Lung (tissue), 12 donors: ENCODE data around the gene C1orf167. TPM values are rescaled to one million over a fixed set of nuclear protein-coding genes. Genes with fewer than 3 reads are reported as not detected.
A peak's percentile ranks its signal among the peaks of the same experiment; 100 is the strongest.

ENCODE experiments used
- ATAC-seq: fragments of 200-7000 bp; cut with Tn5 transposase; one replicate; pipeline ENCODE4 v1.9.1; 2020; ENCODE audit warnings: moderate number of reproducible peaks; ENCODE audit not compliant: insufficient read depth, low FRiP score
- DNase-seq, 3 donors: peaks; one replicate each; pipeline ENCODE4 v3.0.0-alpha.2; 2013 to 2017
- H3K27ac ChIP-seq, 2 donors: one replicate each; pipeline ENCODE4 v1.5.1; 2013; ENCODE audit warnings: mild to moderate bottlenecking in 2 of 2, moderate library complexity in 2 of 2, control low read depth in 1 of 2, inconsistent platforms in 1 of 2, low read depth in 1 of 2, low read length in 1 of 2
- H3K27me3 ChIP-seq, 3 donors: one replicate each; pipeline ENCODE4 v1.5.1; 2013; ENCODE audit warnings: low read length in 2 of 3; ENCODE audit not compliant: control insufficient read depth in 3 of 3, insufficient read depth in 3 of 3
- H3K36me3 ChIP-seq, 4 donors: one replicate each; pipeline ENCODE4 v1.5.1; 2013; ENCODE audit warnings: low read length in 4 of 4, mild to moderate bottlenecking in 1 of 4, moderate library complexity in 1 of 4; ENCODE audit not compliant: control insufficient read depth in 4 of 4, insufficient read depth in 4 of 4
- H3K4me1 ChIP-seq, 5 donors: one replicate each; pipeline ENCODE4 v1.5.1; 2013; ENCODE audit warnings: low read length in 5 of 5, mild to moderate bottlenecking in 2 of 5, moderate library complexity in 1 of 5; ENCODE audit not compliant: control insufficient read depth in 5 of 5, insufficient read depth in 5 of 5
- H3K4me3 ChIP-seq: one replicate; pipeline ENCODE4 v1.5.1; 2013; ENCODE audit warnings: mild to moderate bottlenecking, control low read depth, moderate library complexity
- H3K9ac ChIP-seq, 2 donors: one replicate each; pipeline ENCODE4 v1.5.1; 2013; ENCODE audit warnings: low read length in 2 of 2, control low read depth in 1 of 2; ENCODE audit not compliant: insufficient read depth in 1 of 2
- H3K9me3 ChIP-seq, 4 donors: one replicate each; pipeline ENCODE4 v1.5.1; 2013; ENCODE audit warnings: low read length in 3 of 4, mild to moderate bottlenecking in 1 of 4, moderate library complexity in 1 of 4; ENCODE audit not compliant: control insufficient read depth in 4 of 4, insufficient read depth in 3 of 4
- WGBS, 2 donors: extraction: QIAGEN DNeasy Blood & Tissue Kit; methylation state at CpG; one replicate each; pipeline ENCODE4 v1.1.7; 2013; 5-methylcytosine and 5-hydroxymethylcytosine counted together
- polyA plus RNA-seq, 2 donors: library from polyadenylated mRNA; stranded (reverse); fragments of 200-250 nt; gene quantifications; one replicate each; pipeline ENCODE4 v1.2.1, GENCODE V29; 2013
- total RNA-seq, 2 donors: library from RNA; depleted of rRNA in 1 of 2; stranded (reverse); fragments of >200 nt in 1 of 2; gene quantifications; one replicate each; pipeline ENCODE4 v1.2.1, GENCODE V29; 2014 to 2021
- TF ChIP-seq, protein P1 (sequence below): IDR thresholded peaks from 2 replicates; pipeline ENCODE4 v1.5.1; 2012; ENCODE audit warnings: mild to moderate bottlenecking; ENCODE audit errors: control extremely low read depth, extremely low read depth
- donor health status: control.
- donor health status: control.
- donor health status: Bipolar disorder and iron deficiency.
- donor health status: healthy.
- donor health status: DM: yes; HTN: yes; CAD: no.

Gene C1orf167
- total and polyA plus RNA-seq, 4 donors: 0.91 to 11.3 (median 9.1) TPM

DNA sequence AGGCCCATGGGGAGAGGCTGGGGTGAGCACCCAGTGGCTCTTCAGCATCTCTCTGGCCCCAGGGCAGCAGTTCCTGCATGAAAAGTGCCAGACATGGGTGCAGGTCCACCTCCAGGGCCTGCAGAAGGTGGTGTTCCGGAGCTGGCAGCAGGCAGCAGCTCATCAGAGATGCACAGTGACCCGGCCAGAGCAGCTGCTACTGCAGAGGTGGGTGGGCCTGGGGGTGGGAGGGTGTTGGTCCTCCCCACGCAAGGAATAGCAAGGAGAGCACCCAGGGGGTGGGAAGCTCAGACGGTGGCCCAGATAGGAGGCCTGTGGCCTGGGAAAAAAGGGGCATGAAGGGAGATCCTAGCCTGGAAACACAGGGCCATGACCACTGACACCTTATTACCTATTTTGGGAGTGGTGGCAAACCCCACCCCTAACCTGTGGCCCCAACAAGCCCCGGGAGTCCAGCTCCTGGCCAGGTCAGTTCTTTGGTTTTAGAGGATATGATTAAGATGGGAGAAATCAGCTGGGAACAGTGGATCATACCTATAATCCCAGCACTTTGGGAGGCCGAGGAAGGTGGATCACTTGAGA, 20.2 kb downstream of the C1orf167 start:
- no peak for DNase-seq
- 84 to 99% methylated on average over 6 of the region's 6 CpGs for WGBS, 2 donors
- ATAC-seq: no peak
- H3K27ac ChIP-seq: no peak overlapping the region
- peaks cover 0 to 20% (median 10%) of the 10 kb centered on the region in 5 donors for H3K4me1 ChIP-seq
- TF ChIP-seq, protein P1, sequence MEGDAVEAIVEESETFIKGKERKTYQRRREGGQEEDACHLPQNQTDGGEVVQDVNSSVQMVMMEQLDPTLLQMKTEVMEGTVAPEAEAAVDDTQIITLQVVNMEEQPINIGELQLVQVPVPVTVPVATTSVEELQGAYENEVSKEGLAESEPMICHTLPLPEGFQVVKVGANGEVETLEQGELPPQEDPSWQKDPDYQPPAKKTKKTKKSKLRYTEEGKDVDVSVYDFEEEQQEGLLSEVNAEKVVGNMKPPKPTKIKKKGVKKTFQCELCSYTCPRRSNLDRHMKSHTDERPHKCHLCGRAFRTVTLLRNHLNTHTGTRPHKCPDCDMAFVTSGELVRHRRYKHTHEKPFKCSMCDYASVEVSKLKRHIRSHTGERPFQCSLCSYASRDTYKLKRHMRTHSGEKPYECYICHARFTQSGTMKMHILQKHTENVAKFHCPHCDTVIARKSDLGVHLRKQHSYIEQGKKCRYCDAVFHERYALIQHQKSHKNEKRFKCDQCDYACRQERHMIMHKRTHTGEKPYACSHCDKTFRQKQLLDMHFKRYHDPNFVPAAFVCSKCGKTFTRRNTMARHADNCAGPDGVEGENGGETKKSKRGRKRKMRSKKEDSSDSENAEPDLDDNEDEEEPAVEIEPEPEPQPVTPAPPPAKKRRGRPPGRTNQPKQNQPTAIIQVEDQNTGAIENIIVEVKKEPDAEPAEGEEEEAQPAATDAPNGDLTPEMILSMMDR: no peak
- peaks cover 0 to 2% (median 0%) of the 10 kb centered on the region in 4 donors for H3K9me3 ChIP-seq
- no peaks in the 10 kb centered on the region for H3K27me3 ChIP-seq
- no peaks in the 10 kb centered on the region for H3K36me3 ChIP-seq
- no peak overlapping the region for H3K9ac ChIP-seq
- no peak overlapping the region for H3K4me3 ChIP-seq

DNA sequence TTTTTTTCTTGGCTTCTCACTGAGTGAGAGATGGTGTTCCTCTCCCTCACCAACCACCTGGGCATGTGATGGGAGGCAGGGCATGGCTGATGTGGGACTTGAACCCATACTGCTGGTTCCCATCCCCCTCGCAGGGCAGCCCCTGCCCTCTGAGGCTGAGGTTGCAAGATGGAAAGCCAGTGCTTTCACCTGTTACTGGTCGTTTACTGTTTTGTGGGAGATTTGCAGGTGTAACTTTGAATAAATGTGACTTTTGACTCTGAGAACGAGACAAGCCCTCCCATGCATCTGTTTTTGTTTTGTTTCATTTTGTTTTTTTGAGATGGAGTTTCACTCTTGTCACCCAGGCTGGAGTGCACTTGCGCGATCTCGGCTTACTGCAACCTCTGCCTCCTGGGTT, 21.6 kb downstream of the C1orf167 start:
- peaks cover 0 to 28% (median 17%) of the 10 kb centered on the region in 5 donors for H3K4me1 ChIP-seq
- H3K36me3 ChIP-seq: peaks cover 0 to under 1% (median 0%) of the 10 kb centered on the region in 4 donors
- peaks cover 0 to 2% (median 0%) of the 10 kb centered on the region in 4 donors for H3K9me3 ChIP-seq
- no peak overlapping the region for H3K9ac ChIP-seq
- H3K4me3 ChIP-seq: no peak overlapping the region
- 86 to 91% methylated on average over 6 of the region's 6 CpGs for WGBS, 2 donors
- no peak overlapping the region for H3K27ac ChIP-seq
- ATAC-seq (no peak), DNase-seq (no peak)
- H3K27me3 ChIP-seq: no peaks in the 10 kb centered on the region
- TF ChIP-seq, protein P1: no peak

DNA sequence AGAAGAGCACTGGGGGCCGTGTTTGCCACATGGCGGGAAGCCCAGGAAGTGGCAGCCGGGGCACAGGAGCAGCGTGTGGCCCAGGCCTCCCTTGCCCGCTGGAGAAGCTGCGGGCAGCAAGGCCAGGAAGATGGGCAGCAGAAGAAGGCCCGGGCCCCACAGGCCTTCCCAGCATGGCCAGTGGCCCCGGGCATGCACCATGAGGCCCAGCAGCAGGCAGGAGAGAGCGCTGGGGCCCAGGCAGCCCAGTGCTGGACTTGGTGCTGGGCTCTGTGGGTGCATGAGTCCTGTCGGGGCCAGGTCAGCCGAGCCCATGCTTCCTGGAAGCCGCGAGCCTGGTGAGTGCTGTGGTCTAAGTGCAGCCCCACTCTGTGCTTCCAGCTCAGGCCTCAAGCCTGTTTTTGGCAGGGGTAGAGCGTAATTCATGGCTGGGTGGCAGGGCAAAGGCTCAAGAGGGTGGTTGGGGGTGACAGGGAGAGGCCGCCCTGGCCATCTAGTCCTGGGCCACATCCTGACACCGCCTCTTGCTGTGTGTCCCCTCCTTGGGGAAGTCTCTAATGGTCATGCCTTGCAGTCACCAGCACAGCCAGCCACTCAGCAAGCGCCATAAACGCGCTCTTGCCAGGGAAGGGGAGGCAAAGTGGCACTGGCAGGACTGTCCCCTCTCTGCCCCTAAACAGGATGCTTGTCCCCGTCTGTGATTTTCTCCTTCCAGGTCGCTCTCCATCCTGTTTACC, 22.4 kb downstream of the C1orf167 start:
- peaks cover 0 to 2% (median 0%) of the 10 kb centered on the region in 4 donors for H3K9me3 ChIP-seq
- H3K9ac ChIP-seq: no peak overlapping the region
- H3K4me3 ChIP-seq: no peak overlapping the region
- H3K27ac ChIP-seq: peak overlapping the region; percentile 38 to 71
- DNase-seq (no peak), ATAC-seq (no peak)
- H3K4me1 ChIP-seq: peaks cover 0 to 35% (median 17%) of the 10 kb centered on the region in 5 donors
- TF ChIP-seq, protein P1: no peak
- H3K36me3 ChIP-seq: peaks cover 0 to 7% (median 0%) of the 10 kb centered on the region in 4 donors
- no peaks in the 10 kb centered on the region for H3K27me3 ChIP-seq
- WGBS, 2 donors: 64 to 66% methylated on average over 20 to 21 of the region's 21 CpGs
